ENCODE data around the gene CCBE1. TPM values are rescaled to one million over a fixed set of nuclear protein-coding genes. Genes with fewer than 3 reads are reported as not detected.

Gene CCBE1
- total RNA-seq, 4 donors from 2014 or later: 0.18 to 2.8 (median 1.6) TPM

DNA sequence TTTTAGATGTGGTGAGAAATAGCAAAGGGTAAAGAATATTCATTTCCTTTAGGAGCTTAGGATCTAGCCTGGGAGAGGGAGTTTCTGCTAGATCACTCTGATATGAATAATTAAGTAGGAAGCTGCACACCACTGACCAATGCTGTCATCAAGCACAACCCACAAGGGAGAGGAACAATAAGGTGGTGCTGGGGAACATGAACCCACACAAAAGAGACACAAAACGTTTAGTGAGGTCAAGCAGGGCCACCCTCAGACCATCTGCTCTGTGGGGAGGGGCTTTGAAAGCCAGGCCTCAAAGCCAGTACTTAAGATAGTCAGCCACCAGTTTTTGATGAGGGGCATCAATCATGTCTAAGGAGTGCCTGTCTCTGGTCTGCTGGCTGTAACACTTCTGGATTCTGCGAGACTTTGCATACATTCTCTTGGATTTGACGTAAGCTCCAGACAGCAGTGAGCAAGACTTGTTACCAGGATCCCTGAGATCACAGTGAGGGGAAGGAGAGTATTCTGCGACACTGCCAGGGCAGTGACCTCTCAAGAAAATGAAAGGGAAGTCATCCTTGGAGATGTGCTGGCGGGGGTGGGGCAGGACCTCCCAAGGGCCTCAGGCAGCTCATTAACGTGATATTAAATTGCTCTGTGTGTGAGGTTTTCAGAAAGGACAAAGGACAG is 127.0 kb downstream of the CCBE1 start:
- Histone ChIP-seq H3K27me3 (no peaks in the 10 kb centered on the region), H3K4me1 (no peaks in the 10 kb centered on the region), H3K27ac (no peak overlapping the region), H3K9me3 (no peaks in the 10 kb centered on the region), H3K36me3 (no peaks in the 10 kb centered on the region), H3K4me3 (no peak overlapping the region)
- DNase-seq: no peak
- no peak for TF ChIP-seq CTCF (IDR thresholded peaks at IDR 0.05)
- TF ChIP-seq POLR2A (IDR thresholded peaks at IDR 0.05): no peak

DNA sequence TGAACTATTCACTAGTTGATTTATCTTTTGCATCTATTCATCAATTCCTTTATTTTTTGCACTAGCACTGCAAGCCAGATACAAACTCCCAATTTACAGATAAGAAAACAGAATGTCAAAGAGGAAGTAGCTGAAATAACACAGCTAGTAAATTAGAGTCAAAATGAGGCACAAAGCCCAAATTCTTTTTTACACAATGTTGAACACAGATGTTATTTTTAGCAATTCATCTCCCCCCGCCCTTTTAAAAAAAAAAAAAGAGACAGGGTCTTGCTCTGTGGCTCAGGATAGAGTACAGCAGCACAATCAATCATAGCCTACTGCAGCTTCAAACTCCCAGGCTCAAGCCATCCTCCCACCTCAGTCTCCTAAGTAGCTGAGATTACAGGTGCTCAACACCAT is 127.8 kb downstream of the CCBE1 start:
- Histone ChIP-seq H3K4me1 (no peaks in the 10 kb centered on the region), H3K27ac (no peak overlapping the region), H3K9me3 (no peaks in the 10 kb centered on the region), H3K4me3 (no peak overlapping the region), H3K27me3 (no peaks in the 10 kb centered on the region), H3K36me3 (no peaks in the 10 kb centered on the region)
- TF ChIP-seq CTCF (IDR thresholded peaks at IDR 0.05) (no peak), POLR2A (IDR thresholded peaks at IDR 0.05) (no peak)
- DNase-seq: no peak

DNA sequence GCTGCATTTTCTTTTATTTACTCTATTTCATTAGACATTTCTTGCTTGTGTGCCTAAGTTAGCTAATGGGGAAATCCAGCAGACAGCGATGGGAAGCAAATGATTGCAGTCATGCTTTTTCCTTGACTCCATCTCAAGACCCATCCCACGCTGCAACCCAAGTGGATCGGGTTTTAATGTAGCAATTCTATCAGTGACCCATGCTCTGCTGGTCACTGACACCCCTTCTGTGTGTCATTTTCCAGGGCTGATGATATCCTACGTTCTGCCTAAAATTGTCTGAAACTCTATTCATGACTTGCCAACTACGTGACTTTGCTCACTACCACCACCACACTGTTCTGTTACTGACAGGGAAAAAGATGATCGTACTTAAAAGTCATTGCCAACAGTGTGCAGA is 129.8 kb downstream of the CCBE1 start:
- Histone ChIP-seq H3K27me3 (no peaks in the 10 kb centered on the region), H3K36me3 (no peaks in the 10 kb centered on the region), H3K4me1 (no peaks in the 10 kb centered on the region), H3K27ac (no peak overlapping the region), H3K9me3 (no peaks in the 10 kb centered on the region), H3K4me3 (no peak overlapping the region)
- DNase-seq: no peak
- no peak for TF ChIP-seq POLR2A (IDR thresholded peaks at IDR 0.05)
- no peak for TF ChIP-seq CTCF (IDR thresholded peaks at IDR 0.05)

GRCh38 chr18:59566533-59566971 is 130.7 kb downstream of the CCBE1 start:
- H3K4me3 ChIP-seq: no peak overlapping the region
- no peaks in the 10 kb centered on the region for H3K9me3 ChIP-seq
- TF ChIP-seq CTCF (IDR thresholded peaks at IDR 0.05) (no peak), POLR2A (IDR thresholded peaks at IDR 0.05) (no peak)
- H3K27ac ChIP-seq: no peak overlapping the region
- H3K4me1 ChIP-seq: no peaks in the 10 kb centered on the region
- no peaks in the 10 kb centered on the region for H3K27me3 ChIP-seq
- H3K36me3 ChIP-seq: no peaks in the 10 kb centered on the region
- DNase-seq: no peak

DNA sequence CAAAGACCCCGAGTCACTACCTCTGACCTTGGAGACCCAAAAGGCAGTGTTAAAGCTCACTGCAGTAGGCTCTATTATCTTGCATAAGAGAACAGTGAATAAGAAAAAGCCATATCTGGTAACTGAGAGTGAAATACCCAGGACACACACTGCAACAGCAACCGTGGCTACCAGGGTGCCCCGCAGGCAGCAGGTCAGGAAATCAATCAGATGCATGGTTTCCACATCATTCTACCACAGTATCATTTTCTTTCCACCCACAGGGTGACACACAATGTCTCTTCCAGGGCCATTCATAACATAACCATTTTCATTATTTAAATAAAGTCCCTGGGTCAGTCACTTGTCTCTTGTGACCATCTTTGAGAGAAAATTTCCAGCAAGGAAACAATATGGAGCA is 131.3 kb downstream of the CCBE1 start:
- TF ChIP-seq POLR2A (IDR thresholded peaks at IDR 0.05): no peak
- no peak for TF ChIP-seq CTCF (IDR thresholded peaks at IDR 0.05)
- no peaks in the 10 kb centered on the region for H3K27me3 ChIP-seq
- H3K9me3 ChIP-seq: no peaks in the 10 kb centered on the region
- no peak overlapping the region for H3K4me3 ChIP-seq
- no peaks in the 10 kb centered on the region for H3K36me3 ChIP-seq
- no peaks in the 10 kb centered on the region for H3K4me1 ChIP-seq
- H3K27ac ChIP-seq: no peak overlapping the region
- DNase-seq: no peak

GRCh38 chr18:59564561-59564960 is 132.7 kb downstream of the CCBE1 start:
- TF ChIP-seq CTCF (IDR thresholded peaks at IDR 0.05) (no peak), POLR2A (IDR thresholded peaks at IDR 0.05) (no peak)
- Histone ChIP-seq H3K4me1 (no peaks in the 10 kb centered on the region), H3K36me3 (no peaks in the 10 kb centered on the region), H3K4me3 (no peak overlapping the region), H3K27ac (no peak overlapping the region), H3K27me3 (no peaks in the 10 kb centered on the region), H3K9me3 (no peaks in the 10 kb centered on the region)
- DNase-seq: no peak
